Hepatocyte (in vitro differentiated cells): Measurements from ENCODE around the gene AOX1.

Experiments
- CTCF ChIP-seq: fragments of 200-600 bp; sonication (generic); IDR thresholded peaks from 2 replicates; pipeline ENCODE4 v1.5.1; 2016; ENCODE audit warnings: antibody characterized with exemption, mild to moderate bottlenecking; ENCODE audit not compliant: poor library complexity
- EZH2 ChIP-seq: fragments of 200-600 bp; sonication (generic); IDR thresholded peaks from 2 replicates; pipeline ENCODE4 v1.6.1; 2016; ENCODE audit warnings: antibody characterized with exemption, mild to moderate bottlenecking, borderline replicate concordance

- TF ChIP-seq CTCF: no peak
- TF ChIP-seq EZH2: no peak
Measured at GRCh38 chr2:200577027-200577426, 8.8 kb upstream of the AOX1 start.
